Endometrium (tissue), 2 donors: ENCODE results near the gene EXOC8.
"Not testable (repeated sequence)": the region's sequence is repeated elsewhere in the genome, so short reads cannot be mapped to it uniquely, and the experiment has no call there.

ENCODE experiments used
- FAIRE-seq: peaks from 2 replicates; lab custom pipeline; 2012; peaks lifted over from hg19 to GRCh38; lab: Jason Lieb, UNC
- donor health status: control.
- donor health status: control.

EXOC8 gene

GRCh38 chr1:231351816-231352215 is 14.2 kb upstream of the EXOC8 start:
- FAIRE-seq = no peak

DNA sequence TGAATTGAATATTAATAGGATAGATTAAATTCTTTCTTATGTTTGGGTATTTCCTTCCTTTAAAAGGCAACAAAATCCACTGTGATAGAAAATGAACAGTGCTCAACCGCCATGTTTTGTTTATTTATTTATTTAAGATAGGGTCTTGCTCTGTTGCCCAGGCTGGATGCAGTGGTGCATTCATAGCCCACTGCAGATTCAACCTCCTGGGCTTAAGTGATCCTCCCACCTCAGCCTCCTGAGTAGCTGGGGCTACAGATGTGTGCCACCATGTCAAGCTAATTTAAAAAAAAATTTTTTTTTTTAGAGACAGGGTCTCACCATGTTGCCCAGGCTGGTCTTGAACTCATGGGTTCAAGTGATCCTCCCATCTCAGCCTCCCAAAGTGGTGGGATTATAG is 11.2 kb upstream of the EXOC8 start:
- not testable (repeated sequence) for FAIRE-seq

DNA sequence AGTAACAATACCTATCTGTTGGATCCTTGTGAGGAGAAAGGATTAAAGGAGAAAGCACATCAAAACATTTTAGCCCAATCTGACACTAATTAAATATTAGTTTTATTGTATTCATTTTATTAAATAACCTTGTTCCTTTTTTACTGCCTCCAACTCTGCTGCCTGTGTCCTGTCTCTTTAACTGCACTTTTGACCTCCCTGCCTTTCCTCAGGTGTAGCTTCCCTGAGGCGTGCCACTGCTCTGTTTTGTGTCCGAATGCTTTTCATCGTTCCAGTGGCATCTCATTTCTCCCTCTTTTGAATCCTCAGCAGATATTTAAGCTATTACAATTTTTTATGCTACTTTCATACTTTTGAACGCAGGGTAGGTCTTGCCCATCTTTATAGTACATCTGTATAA is 10.8 kb upstream of the EXOC8 start:
- no peak for FAIRE-seq

GRCh38 chr1:231347961-231348360 is 10.3 kb upstream of the EXOC8 start:
- no peak for FAIRE-seq

DNA sequence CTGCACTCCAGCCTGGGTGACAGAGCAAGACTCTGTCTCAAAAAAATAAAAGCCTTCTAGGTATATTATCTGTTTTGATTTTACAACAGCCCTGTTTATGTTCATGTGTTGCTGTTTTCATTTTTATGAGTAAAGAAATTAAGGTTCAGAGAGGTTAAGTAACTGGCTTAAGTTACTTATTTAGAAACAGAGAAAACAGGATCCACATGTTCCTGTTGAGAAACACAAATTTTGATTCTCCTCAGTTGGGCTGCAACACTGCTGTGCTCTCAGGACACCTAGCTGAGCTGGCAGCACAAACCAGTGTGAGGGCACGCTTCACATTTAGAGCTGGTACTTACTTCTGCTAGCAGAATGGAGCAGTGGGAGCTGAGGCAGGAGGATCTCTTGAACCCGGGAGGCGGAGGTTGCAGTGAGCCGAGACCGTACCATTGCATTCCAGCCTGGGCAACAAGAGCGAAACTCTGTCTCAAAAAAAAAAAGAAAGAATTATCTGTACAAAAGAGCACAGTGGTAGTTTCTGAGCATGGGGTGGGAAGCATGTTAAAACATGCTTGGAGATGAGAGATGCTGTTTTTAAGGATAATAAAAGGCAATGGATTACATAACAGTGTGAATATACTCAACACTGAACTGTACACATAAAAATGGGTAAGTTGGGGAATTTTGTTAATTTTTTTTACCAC is 2.8 kb upstream of the EXOC8 start:
- no peak for FAIRE-seq

GRCh38 chr1:231338270-231339128 is 847 bp upstream of the EXOC8 start, which contains the start of gene SPRTN:
TSS of gene SPRTN (plus strand) at chr1:231338293. CDS start at chr1:231338384, 91 bp downstream.
- FAIRE-seq = no peak

DNA sequence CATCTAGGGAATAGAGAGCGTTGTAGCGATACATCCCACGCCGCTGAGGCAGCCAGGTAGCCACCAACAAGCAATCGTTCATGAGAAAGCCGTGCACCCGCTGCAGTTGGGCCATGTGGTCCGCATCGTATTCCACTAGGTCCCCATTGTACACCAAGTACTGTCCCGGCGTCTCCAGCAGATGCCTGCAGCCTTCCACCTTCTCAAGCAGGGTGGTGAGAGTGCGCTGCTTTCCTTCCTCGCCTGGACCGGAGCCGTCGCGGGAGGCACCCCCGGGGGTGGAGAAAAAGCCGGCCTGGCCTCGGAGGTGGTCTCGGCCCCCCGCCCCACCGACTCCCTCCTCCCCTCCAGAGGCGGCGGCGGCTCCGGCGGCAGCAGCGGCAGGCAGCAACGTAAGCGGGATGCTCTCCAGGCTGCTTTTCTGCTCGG is 595 bp downstream of the EXOC8 start:
- no peak for FAIRE-seq

- FAIRE-seq = no peak
These were observed 1.7 kb downstream of the EXOC8 start for GRCh38 chr1:231335663-231336602.

GRCh38 chr1:231334952-231335351 is 2.7 kb downstream of the EXOC8 start:
- FAIRE-seq = no peak

GRCh38 chr1:231334079-231334666 is 3.5 kb downstream of the EXOC8 start:
- FAIRE-seq = no peak

- FAIRE-seq = no peak
These were observed 4.9 kb downstream of the EXOC8 start for GRCh38 chr1:231332761-231333160.

DNA sequence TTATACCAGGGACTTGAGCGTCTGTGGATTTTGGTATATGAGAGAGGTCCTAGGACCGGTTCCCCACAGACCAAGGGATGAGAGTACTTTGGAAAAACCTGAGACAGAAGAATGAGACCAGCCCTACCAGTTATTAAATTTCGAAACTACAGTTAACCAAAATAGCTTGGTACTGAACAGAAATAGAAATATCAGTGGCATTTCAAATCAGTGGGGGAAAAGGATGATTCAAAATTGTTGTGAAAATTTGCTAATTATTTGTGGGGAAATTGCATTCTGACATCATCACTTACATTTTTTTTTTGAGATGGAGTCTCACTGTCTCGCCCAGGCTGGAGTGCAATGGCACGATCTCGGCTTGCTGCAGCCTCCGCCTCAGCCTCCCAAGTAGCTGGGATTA is 8.2 kb downstream of the EXOC8 start:
- FAIRE-seq = no peak

DNA sequence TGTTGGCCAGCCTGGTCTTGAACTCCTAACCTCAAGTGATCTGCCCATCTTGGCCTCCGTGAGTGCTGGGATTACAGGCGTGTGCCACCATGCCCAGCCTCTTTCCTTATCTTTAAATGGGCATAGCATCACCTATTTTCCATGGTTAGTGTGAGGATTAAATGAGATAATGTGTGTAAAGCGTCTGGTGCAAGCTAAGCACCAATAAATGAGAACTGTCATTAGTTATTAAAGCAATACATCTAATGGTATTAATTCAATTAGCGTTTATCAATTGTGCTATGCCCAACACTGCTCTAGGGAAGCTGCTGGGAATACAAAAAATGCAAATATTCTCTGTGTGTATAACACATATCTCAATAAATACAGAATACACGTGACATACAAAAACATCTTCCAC is 10.0 kb downstream of the EXOC8 start:
- no peak for FAIRE-seq

GRCh38 chr1:231326248-231326647 is 11.4 kb downstream of the EXOC8 start:
- FAIRE-seq = no peak

DNA sequence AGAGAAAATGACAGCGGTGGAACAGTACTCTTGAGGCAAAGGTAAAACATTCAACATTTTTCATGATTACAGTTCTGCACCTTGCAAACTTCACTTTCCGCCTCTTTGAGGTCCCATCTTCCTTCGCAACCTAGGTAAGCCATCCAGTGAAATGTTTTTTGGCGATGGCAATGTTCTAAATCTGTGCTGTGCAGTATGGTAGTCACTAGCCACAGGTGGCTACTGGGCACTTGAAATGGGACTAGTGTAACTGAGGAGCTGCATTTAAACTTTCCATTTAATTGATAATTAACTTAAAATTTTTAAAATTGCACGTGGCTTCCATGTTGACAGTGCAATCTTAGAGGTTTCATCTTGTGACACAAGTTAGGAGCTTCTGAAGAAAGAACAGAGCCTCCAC is 13.0 kb downstream of the EXOC8 start:
- FAIRE-seq = no peak

GRCh38 chr1:231322880-231323530 is 14.6 kb downstream of the EXOC8 start:
- FAIRE-seq = no peak

DNA sequence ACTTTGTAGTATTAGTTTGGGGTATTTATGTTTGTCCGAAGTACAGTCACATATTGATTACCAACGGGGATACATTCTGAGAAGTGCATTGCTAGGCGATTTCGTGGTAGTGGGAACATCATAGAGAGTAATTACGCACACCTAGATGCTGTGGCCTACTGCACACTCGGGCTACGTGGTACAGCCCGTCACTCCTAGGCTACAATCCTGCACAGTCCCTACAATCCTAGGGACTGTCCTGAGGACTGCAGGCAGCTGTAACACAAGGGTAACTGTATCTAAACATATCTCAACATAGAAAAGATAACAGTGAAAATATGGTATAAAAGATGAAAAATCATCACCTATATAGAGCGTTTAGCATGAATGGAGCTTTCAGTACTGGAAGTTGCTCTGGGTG is 18.6 kb downstream of the EXOC8 start:
- FAIRE-seq = no peak

DNA sequence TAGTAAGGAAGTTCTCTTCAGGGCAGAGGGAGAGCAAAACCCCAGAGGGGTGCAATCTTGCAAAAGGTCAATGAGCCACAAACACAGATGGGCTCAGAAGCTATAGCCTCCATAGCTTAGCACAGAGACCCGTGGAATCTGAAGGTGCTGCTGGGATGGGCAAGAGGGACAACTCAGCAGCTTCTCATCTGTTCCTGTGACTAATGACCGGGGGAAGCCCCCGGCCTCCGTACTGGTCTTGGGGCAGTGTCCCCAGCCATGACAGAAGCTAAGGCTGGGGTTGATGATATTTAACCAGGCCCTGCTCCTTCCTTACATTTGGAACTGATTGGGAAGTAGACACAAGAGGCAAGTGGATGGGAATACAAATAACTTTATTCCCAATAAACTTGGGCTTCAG is 19.1 kb downstream of the EXOC8 start:
- no peak for FAIRE-seq

- FAIRE-seq = no peak
These were observed 19.7 kb downstream of the EXOC8 start for GRCh38 chr1:231318015-231318355.

GRCh38 chr1:231317306-231318014 is 20.2 kb downstream of the EXOC8 start:
- FAIRE-seq = no peak

DNA sequence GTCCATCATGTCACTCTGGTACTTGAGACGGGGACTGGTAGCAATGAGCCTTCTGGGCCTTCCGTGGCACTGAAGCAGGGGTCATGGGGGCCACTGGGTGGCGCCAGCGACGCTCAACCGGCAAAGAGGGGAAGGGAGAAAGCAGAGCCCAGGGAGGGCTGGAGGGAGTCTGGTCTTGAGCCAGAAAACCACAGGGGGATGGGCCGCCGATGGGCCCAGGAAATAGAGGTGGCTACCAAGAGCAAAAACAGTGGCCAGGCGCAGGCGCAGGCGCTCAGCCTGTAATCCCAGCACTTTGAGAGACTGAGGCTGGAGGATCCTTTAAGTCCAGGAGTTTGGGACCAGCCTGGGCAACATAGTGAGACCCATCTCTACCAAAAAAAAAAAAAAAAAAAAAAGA is 21.8 kb downstream of the EXOC8 start:
- no peak for FAIRE-seq
